ACHN (cell line): Measurements from ENCODE around the gene USP2.
A peak's percentile ranks its signal among the peaks of the same experiment; 100 is the strongest.
"Not testable (repeated sequence)": the region's sequence is repeated elsewhere in the genome, so short reads cannot be mapped to it uniquely, and the experiment has no call there.

Source experiments
- DNase-seq: peaks from one replicate; pipeline ENCODE4 v3.0.0-alpha.2; 2015
- in situ Hi-C: cut with HindIII; loops from 2 replicates; pipeline ENCODE4 v1.10.0; 2017; ENCODE audit warnings: low sequenced_read_pairs, low pct_ligation_motif_present, low pct_unique_long_range_greater_than_20kb

The USP2 gene

GRCh38 chr11:119415517-119415916 lies 34.0 kb upstream of the USP2 start:
- in situ Hi-C loops, result no loop called here
- no peak for DNase-seq

GRCh38 chr11:119414734-119415133 lies 33.2 kb upstream of the USP2 start:
- in situ Hi-C loops, result no loop called here
- no peak for DNase-seq

GRCh38 chr11:119414321-119414720 lies 32.8 kb upstream of the USP2 start:
- no peak for DNase-seq
- in situ Hi-C loops, result no loop called here

GRCh38 chr11:119412072-119412471 lies 30.6 kb upstream of the USP2 start:
- in situ Hi-C loops, result no loop called here
- no peak for DNase-seq

DNA sequence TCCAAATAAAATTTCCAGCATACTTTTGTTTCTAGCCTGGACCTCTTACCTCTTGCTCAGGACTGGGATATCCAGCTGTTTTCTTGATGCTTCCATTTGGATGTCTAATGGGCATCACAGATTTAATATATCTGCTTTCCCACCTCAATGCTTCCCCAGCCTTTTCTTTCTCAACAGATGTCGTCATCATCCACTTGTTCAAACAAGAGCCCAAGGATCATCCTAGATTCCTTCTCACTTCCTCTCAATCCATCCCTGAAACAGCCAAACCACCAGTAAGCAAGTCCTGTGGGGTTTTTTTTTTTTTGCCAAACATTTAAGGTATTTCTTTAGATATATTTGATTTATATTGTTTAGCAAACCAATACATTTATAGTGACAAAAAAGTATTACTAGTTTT lies 29.0 kb upstream of the USP2 start:
- DNase-seq, result no peak
- in situ Hi-C loops, result no loop called here

DNA sequence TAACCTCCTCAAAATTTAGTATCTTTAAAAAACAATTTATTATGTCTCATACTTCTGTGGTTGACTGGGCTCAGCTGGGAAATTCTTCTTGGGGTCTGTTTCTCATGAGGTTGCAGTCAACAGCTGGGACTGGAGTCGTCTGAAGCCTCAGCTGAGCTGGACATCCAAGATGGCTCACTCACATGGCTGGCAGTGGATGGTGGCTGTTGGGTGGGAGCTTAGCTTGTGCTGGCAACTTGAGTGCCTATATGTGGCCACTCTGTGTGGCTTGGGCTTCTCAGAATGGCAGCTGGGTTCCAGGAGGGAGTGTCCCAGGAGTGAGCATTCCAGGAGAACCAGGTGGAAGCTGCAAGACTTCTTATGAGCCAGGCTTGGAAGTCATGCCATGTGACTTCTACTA lies 28.2 kb upstream of the USP2 start:
- in situ Hi-C loops, result no loop called here
- DNase-seq, result no peak

DNA sequence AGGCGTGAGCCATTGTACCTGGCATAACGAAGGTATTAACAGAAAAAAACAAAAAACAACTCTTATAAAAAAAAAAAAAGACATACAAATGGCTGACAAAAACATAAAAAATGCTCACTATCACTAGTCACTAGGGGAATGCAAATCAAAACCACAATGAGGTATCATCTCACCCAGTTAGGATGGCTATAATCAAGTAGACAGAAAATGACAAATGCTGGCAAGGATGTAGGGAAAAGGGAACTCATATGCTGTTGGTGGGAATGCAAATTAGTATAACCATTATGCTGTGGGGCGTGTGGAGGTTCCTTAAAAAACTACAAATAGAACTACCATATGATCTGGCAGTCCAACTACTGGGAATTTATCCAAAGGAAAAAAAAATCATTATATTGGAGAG lies 24.5 kb upstream of the USP2 start:
- in situ Hi-C loops, result no loop called here
- no peak for DNase-seq

DNA sequence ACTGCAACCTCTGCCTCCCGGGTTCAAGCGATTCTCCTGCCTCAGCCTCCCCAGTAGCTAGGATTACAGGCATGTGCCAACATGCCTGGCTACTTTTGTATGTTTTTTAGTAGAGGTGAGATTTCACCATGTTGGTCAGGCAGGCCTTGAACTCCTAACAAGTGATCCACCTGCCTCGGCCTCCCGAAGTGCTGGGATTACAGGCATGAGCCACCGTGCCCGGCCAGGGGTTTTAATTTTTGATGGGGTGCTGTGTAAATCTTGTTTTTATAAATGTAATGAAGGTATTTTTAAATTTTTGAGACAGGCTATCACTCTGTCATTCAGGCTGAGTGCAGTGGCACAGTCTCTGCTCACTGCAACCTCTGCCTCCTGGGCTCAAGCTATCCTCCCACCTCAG lies 24.0 kb upstream of the USP2 start:
- in situ Hi-C loops, DNase-seq: not testable (repeated sequence)

GRCh38 chr11:119404872-119405271 lies 23.4 kb upstream of the USP2 start:
- in situ Hi-C loops, result no loop called here

DNA sequence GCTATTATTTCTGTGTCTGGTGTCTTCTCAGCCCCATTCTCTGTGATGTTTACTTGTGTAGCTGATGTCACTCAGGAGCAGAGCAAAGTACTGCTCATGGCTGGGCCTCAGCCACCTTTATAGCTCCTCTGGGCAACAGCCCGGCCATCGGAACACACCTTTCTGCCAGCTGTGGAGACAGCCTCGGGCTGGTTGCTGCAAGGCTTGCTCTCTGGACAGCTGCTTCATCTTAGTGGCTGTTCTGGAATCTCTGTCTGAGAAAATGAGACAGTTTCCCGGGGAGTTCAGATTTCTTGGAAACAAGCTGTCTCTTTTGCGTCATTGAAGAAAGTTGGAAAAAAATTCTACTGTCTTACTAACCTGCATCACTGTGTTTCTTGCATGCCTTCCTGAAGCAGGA lies 21.5 kb upstream of the USP2 start:
- no peak for DNase-seq
- in situ Hi-C loops, result no loop called here

More at GRCh38 chr11:119404872-119405271, 23.4 kb upstream of the USP2 start:
- DNase-seq, result no peak

DNA sequence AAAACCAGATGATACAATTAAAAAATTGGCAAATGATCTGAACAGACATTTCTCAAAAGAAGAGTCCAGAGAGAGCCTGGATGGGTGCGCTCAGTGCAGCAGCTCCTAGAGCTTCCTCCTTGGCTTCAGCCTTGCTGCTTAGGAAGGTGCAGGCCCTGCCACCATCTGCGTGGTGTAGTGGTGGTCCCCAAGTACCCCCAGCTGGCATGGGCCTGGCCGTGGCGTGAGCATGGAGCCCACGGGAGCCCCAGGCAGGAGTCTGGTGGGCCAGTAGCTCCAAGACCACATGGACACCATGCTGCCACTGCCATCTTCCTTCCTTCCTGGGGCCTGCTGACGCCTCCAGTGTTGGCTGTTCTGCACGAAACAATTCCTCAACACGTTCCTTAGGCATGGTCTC lies 21.0 kb upstream of the USP2 start:
- DNase-seq, result no peak
- in situ Hi-C loops, result no loop called here

GRCh38 chr11:119400860-119401259 lies 19.4 kb upstream of the USP2 start:
- in situ Hi-C loops, result no loop called here
- DNase-seq, result no peak

DNA sequence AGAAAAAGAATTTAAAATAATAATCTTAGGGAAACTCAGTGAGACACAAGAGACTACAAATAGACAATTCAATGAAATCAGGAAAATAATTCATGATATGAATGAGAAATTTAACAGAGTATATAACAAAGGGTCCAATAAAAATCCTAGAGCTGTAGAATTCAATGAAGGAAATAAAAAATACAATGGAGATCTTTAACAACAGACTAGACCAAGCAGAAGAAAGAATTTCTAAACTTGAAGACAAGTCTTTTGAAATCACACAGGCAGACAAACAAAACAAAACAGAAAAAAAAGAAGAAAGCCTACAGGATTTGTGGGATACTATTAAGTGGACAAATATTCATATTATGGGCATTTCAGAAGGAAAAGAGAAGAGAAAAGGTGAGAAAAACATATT lies 16.2 kb upstream of the USP2 start:
- in situ Hi-C loops, result no loop called here
- no peak for DNase-seq

- no peak for DNase-seq
- in situ Hi-C loops, result no loop called here
Measured at GRCh38 chr11:119396835-119397234, 15.3 kb upstream of the USP2 start.

- no peak for DNase-seq
- in situ Hi-C loops, result no loop called here
Measured at GRCh38 chr11:119391275-119391674, 9.8 kb upstream of the USP2 start.

- peak; percentile 13 for DNase-seq
- in situ Hi-C loops, result no loop called here
Measured at GRCh38 chr11:119389611-119390254, 8.2 kb upstream of the USP2 start.

DNA sequence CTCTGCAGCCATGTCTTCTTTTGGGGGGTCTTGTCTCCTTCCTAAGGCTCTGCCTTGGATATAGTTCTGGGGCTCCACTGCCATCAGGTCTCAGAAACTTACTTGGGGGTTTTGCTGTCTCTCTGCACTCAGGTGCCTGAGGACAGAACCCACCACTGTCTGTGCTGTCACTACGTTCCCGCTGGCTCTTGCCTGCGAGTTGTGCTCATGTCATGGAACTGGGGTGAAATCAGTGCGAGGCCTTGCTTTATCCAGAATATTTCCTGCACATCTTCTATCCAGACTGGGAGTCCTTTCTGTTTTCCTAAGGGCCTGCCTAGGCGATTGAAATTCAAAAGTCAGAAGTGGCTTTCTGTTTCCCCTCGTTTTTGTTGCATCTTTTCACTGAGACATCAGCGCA lies 6.6 kb upstream of the USP2 start:
- in situ Hi-C loops, result no loop called here
- DNase-seq, result no peak

DNA sequence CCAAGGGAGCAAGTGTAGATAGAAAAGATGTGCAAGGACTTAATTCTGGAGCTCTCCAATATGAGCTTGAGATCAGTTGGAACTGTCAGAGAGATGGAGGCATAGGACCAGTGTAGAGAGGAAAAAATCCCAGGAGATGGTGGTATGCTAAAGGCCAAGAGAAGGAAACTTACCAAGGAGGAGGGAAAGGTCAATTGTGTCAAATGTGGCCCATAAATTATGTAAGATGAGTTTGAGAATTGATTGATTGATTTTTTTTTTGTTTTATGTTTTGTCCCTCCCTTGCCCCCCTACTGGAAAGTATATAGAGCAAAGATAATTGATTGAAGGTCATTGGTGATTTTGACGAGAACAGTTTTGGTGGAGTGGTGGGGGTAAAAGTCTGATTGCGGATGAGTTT lies 2.8 kb upstream of the USP2 start:
- in situ Hi-C loops, result no loop called here
- no peak for DNase-seq

DNA sequence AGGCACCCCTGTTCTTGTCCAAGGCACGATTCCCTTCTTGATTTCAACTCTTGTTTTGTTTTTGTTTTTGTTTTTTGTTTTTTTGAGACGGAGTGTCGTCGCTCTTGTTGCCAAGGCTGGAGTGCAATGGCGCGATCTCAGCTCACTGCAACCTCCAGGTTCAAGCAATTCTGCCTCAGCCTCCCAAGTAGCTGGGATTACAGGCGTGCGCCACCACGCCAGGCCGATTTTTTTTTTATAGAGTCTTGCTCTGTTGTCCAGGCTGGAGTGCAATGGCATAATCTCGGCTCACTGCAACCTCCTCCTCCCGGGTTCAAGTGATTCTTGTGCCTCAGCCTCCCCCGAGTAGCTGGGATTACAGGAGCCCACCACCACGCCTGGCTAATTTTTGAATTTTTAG lies 1.0 kb upstream of the USP2 start:
- in situ Hi-C loops, DNase-seq: not testable (repeated sequence)

DNA sequence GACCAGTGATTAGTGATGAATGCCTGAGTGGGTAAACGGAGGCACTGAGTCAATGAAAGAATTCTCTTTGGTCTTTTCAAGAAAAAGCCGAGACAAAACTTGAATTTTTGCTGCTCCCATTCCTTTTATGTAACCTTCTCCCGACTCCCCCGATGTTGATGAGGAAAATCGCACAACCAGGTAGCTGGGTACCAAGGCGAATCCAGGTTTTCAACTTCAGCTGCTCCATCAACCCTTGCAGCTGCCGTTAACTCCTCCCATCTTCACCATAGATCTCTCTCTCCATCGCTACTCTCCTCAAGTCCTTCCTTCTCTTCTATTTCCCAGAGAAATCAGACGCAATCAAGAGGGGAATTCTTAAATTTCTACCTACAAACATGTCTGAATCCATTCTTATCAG lies 611 bp upstream of the USP2 start:
- in situ Hi-C loops, result no loop called here
- DNase-seq, result no peak

- in situ Hi-C loops, result no loop called here
Measured at GRCh38 chr11:119380827-119381180, 686 bp downstream of the USP2 start.

More at GRCh38 chr11:119380827-119381180, 686 bp downstream of the USP2 start:
- no peak for DNase-seq
